Measurements from ENCODE around the gene LRIG1. TPM values are rescaled to one million over a fixed set of nuclear protein-coding genes. Genes with fewer than 3 reads are reported as not detected.

LRIG1 gene
- 95.4 and 122 TPM in 2 replicates for total RNA-seq

DNA sequence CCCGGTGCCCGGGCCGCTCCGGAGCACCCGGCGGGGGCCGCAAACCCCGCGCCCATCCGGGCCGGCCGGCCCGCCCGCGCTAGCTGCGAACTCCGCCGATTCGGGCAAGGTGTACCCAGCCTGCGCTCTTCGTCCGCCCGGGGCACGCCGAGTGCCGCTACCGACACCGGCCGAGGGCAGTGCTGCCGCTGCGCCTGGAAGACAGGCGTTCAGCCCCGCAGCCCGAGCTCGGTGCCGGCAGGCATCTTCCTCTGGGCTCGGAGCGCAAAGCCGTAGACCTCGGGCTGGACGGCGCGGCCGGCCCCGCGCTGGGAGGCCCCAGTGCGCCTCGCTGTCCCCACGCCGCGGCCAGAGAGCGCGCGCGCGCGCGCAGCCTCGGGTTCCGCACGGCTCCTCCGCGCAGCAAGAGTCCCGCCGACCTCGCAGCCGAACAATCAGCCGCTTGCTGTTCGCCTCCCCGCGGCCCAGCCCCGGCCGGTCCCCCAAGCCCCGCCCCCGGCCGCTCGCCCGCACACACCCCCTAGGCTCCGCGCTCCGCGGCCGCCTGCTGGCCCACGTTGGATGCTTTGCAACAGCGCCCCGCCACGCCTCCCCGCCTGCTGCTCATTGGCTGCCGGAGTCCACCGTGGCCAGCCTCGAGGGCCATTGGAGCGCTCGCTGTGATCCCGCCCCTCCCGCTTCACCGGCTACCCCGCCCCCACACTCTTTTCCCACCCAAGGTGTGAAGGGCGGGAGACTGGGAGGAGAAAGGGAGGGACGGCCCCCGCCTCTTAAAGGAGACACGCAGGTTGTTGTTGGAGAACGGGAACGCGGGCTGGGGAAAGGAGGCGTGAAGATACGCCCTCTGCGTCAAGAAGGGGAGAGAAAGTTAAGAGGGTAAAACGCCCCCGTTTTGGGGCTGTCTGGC is at the start of gene LRIG1:
Gene LRIG1 (minus strand): TSS at position 447 of the 907 bp plus-strand sequence. CDS start 615 bp downstream, outside the sequence.

